Lower lobe of right lung (tissue), 2 donors: ENCODE data around the gene IMMP2L. TPM values are rescaled to one million over a fixed set of nuclear protein-coding genes. Genes with fewer than 3 reads are reported as not detected.

Source experiments
- ATAC-seq, 2 donors: fragments of 200-7000 bp; cut with Tn5 transposase; one replicate each; pipeline ENCODE4 v1.9.1; 2020 to 2022; ENCODE audit warnings: mild to moderate bottlenecking in 2 of 2, moderate library complexity in 2 of 2
- DNase-seq: peaks from one replicate; pipeline ENCODE4 v3.0.0-alpha.2; 2020
- H3K27ac ChIP-seq: fragments of 200-600 bp; one replicate; pipeline ENCODE4 v1.8.0; 2022
- H3K27me3 ChIP-seq: fragments of 200-600 bp; one replicate; pipeline ENCODE4 v1.8.0; 2022; ENCODE audit warnings: low read depth
- H3K36me3 ChIP-seq: fragments of 200-600 bp; one replicate; pipeline ENCODE4 v1.8.0; 2022; ENCODE audit warnings: mild to moderate bottlenecking
- H3K4me1 ChIP-seq: fragments of 200-600 bp; one replicate; pipeline ENCODE4 v1.8.0; 2022
- H3K4me3 ChIP-seq: fragments of 200-600 bp; one replicate; pipeline ENCODE4 v1.8.0; 2022; ENCODE audit warnings: mild to moderate bottlenecking
- H3K9me3 ChIP-seq: fragments of 200-600 bp; one replicate; pipeline ENCODE4 v1.8.0; 2022
- intact Hi-C: fragments of 100-400 bp; cut with DNase I; formaldehyde crosslinking; loops from one replicate; pipeline ENCODE4 v1.11.0; 2022
- total RNA-seq: library from RNA; stranded (reverse); fragmentation: NEBNext Ultra II Directional; extraction: Animal tissue kit (Norgen Biotek cat#: 25700); gene quantifications from one replicate; pipeline ENCODE4 v1.2.1, GENCODE V29; 2021
- TF ChIP-seq, protein P1 (sequence below): fragments of 200-600 bp; IDR thresholded peaks from one replicate; pipeline ENCODE4 v1.8.0; 2022; ENCODE audit warnings: antibody characterized with exemption, mild to moderate bottlenecking
- donor health status: DM: no; HTN: yes; CAD: no; lungs with severe emphysema.

Gene IMMP2L
- total RNA-seq, 1 donor from 2014 or later, result 14.7 TPM

- ATAC-seq (no peak), DNase-seq (no peak)
- H3K36me3 ChIP-seq, result no peaks in the 10 kb centered on the region
- H3K4me1 ChIP-seq, result no peaks in the 10 kb centered on the region
- intact Hi-C loops, result no loop called here
- no peak overlapping the region for H3K4me3 ChIP-seq
- no peaks in the 10 kb centered on the region for H3K27me3 ChIP-seq
- peaks cover 11% of the 10 kb centered on the region for H3K9me3 ChIP-seq
- H3K27ac ChIP-seq, result no peak overlapping the region
- TF ChIP-seq, protein P1, sequence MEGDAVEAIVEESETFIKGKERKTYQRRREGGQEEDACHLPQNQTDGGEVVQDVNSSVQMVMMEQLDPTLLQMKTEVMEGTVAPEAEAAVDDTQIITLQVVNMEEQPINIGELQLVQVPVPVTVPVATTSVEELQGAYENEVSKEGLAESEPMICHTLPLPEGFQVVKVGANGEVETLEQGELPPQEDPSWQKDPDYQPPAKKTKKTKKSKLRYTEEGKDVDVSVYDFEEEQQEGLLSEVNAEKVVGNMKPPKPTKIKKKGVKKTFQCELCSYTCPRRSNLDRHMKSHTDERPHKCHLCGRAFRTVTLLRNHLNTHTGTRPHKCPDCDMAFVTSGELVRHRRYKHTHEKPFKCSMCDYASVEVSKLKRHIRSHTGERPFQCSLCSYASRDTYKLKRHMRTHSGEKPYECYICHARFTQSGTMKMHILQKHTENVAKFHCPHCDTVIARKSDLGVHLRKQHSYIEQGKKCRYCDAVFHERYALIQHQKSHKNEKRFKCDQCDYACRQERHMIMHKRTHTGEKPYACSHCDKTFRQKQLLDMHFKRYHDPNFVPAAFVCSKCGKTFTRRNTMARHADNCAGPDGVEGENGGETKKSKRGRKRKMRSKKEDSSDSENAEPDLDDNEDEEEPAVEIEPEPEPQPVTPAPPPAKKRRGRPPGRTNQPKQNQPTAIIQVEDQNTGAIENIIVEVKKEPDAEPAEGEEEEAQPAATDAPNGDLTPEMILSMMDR, result no peak
Observed at GRCh38 chr7:111438369-111439289, 123.7 kb downstream of the IMMP2L start.

- Histone ChIP-seq H3K9me3 (peaks cover 12% of the 10 kb centered on the region), H3K4me1 (no peaks in the 10 kb centered on the region), H3K36me3 (no peaks in the 10 kb centered on the region), H3K27ac (no peak overlapping the region), H3K4me3 (no peak overlapping the region), H3K27me3 (no peaks in the 10 kb centered on the region)
- TF ChIP-seq, protein P1, result no peak
- intact Hi-C loops, result no loop called here
- no peak for DNase-seq
- no peak for ATAC-seq
Observed at GRCh38 chr7:111437736-111438135, 124.6 kb downstream of the IMMP2L start.

- H3K27me3 ChIP-seq, result no peaks in the 10 kb centered on the region
- no peaks in the 10 kb centered on the region for H3K4me1 ChIP-seq
- H3K4me3 ChIP-seq, result no peak overlapping the region
- TF ChIP-seq, protein P1, result no peak
- ATAC-seq (no peak), DNase-seq (no peak)
- H3K9me3 ChIP-seq, result peaks cover 12% of the 10 kb centered on the region
- H3K36me3 ChIP-seq, result no peaks in the 10 kb centered on the region
- intact Hi-C loops, result no loop called here
- no peak overlapping the region for H3K27ac ChIP-seq
Observed at GRCh38 chr7:111436608-111437007, 125.7 kb downstream of the IMMP2L start.

DNA sequence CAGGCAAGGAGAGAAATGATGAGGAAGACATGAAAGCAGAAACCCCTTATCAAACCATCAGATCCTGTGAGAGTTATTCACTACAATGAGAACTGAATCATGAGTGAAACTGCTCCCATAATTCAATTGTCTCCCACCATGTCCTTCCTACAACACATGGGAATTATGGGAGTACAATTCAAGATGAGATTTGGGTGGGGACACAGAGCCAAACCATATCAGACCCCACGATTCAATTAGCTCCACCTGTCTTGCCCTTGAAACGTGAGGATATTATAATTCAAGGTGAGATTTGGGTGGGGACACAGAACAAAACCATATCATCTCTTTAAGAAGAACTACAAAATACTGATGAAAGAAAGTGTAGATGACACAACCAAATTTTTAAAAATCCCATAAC is 128.9 kb downstream of the IMMP2L start:
- no peaks in the 10 kb centered on the region for H3K27me3 ChIP-seq
- DNase-seq (no peak), ATAC-seq (no peak)
- H3K4me3 ChIP-seq, result no peak overlapping the region
- peaks cover 12% of the 10 kb centered on the region for H3K9me3 ChIP-seq
- intact Hi-C loops, result no loop called here
- TF ChIP-seq, protein P1, result no peak
- H3K27ac ChIP-seq, result no peak overlapping the region
- no peaks in the 10 kb centered on the region for H3K4me1 ChIP-seq
- H3K36me3 ChIP-seq, result no peaks in the 10 kb centered on the region

- H3K27me3 ChIP-seq, result no peaks in the 10 kb centered on the region
- intact Hi-C loops, result no loop called here
- H3K9me3 ChIP-seq, result peaks cover 12% of the 10 kb centered on the region
- H3K4me3 ChIP-seq, result no peak overlapping the region
- TF ChIP-seq, protein P1, result no peak
- no peak overlapping the region for H3K27ac ChIP-seq
- ATAC-seq (no peak), DNase-seq (no peak)
- H3K4me1 ChIP-seq, result no peaks in the 10 kb centered on the region
- H3K36me3 ChIP-seq, result no peaks in the 10 kb centered on the region
Observed at GRCh38 chr7:111429781-111430180, 132.5 kb downstream of the IMMP2L start.
